Osteoblast (primary cell): ENCODE data around the gene SHROOM4. TPM values are rescaled to one million over a fixed set of nuclear protein-coding genes. Genes with fewer than 3 reads are reported as not detected.

ENCODE experiments used
- DNase-seq: peaks from one replicate; pipeline ENCODE4 v3.0.0; 2011; ENCODE audit warnings: low spot score, mixed read lengths; ENCODE audit not compliant: insufficient read length; ENCODE audit errors: missing footprints
- H2AFZ ChIP-seq: 2 replicates; pipeline ENCODE4 v1.6.0; 2011; ENCODE audit warnings: mild to moderate bottlenecking, low read length
- H3K27ac ChIP-seq: 2 replicates; pipeline ENCODE4 v1.5.1; 2011; ENCODE audit warnings: mild to moderate bottlenecking, low read depth, low read length, moderate library complexity
- H3K27me3 ChIP-seq: 2 replicates; pipeline ENCODE4 v1.6.0; 2012; ENCODE audit warnings: mild to moderate bottlenecking, control low read depth, inconsistent platforms, low read length, moderate library complexity; ENCODE audit not compliant: insufficient read depth
- H3K36me3 ChIP-seq: 2 replicates; pipeline ENCODE4 v1.5.1; 2011; ENCODE audit warnings: mild to moderate bottlenecking, low read length, control low read depth, moderate library complexity; ENCODE audit not compliant: insufficient read depth
- H3K4me1 ChIP-seq: 2 replicates; pipeline ENCODE4 v1.5.1; 2011; ENCODE audit warnings: mild to moderate bottlenecking, low read length, control low read depth, moderate library complexity; ENCODE audit not compliant: insufficient read depth
- H3K4me2 ChIP-seq: 2 replicates; pipeline ENCODE4 v1.6.0; 2011; ENCODE audit warnings: mild to moderate bottlenecking, low read length; ENCODE audit not compliant: insufficient read depth
- H3K4me3 ChIP-seq: fragments of 200-600 bp; sonication (generic); 3 replicates; pipeline ENCODE4 v1.5.1; 2012; ENCODE audit warnings: mild to moderate bottlenecking, low read length, inconsistent platforms; ENCODE audit not compliant: insufficient read depth
- H3K79me2 ChIP-seq: 2 replicates; pipeline ENCODE4 v1.6.0; 2012; ENCODE audit warnings: mild to moderate bottlenecking, low read length, control low read depth, inconsistent platforms; ENCODE audit not compliant: insufficient read depth
- H3K9me3 ChIP-seq: 2 replicates; pipeline ENCODE4 v1.5.1; 2011; ENCODE audit warnings: low read depth, low read length, control low read depth
- H4K20me1 ChIP-seq: 2 replicates; pipeline ENCODE4 v1.6.0; 2012; ENCODE audit warnings: mild to moderate bottlenecking, low read length, control low read depth; ENCODE audit not compliant: insufficient read depth
- total RNA-seq: library from RNA; depleted of rRNA; stranded (reverse); fragments of >200 nt; gene quantifications from 2 replicates; pipeline ENCODE4 v1.2.3, GENCODE V29; 2012
- TF ChIP-seq, protein P1 (sequence below): IDR thresholded peaks from 2 replicates; pipeline ENCODE4 v1.5.1; 2011; ENCODE audit warnings: mild to moderate bottlenecking, low read depth, low read length, moderate library complexity; ENCODE audit errors: extremely low read depth

Gene SHROOM4
- total RNA-seq, 1 donor: 2.2 TPM

- H2AFZ ChIP-seq: no peak overlapping the region
- H4K20me1 ChIP-seq: no peaks in the 10 kb centered on the region
- no peak overlapping the region for H3K27ac ChIP-seq
- H3K79me2 ChIP-seq: no peaks in the 10 kb centered on the region
- no peak for DNase-seq
- no peaks in the 10 kb centered on the region for H3K36me3 ChIP-seq
- no peak overlapping the region for H3K4me2 ChIP-seq
- peaks cover 2% of the 10 kb centered on the region for H3K27me3 ChIP-seq
- H3K9me3 ChIP-seq: no peaks in the 10 kb centered on the region
- H3K4me1 ChIP-seq: no peaks in the 10 kb centered on the region
- TF ChIP-seq, protein P1, sequence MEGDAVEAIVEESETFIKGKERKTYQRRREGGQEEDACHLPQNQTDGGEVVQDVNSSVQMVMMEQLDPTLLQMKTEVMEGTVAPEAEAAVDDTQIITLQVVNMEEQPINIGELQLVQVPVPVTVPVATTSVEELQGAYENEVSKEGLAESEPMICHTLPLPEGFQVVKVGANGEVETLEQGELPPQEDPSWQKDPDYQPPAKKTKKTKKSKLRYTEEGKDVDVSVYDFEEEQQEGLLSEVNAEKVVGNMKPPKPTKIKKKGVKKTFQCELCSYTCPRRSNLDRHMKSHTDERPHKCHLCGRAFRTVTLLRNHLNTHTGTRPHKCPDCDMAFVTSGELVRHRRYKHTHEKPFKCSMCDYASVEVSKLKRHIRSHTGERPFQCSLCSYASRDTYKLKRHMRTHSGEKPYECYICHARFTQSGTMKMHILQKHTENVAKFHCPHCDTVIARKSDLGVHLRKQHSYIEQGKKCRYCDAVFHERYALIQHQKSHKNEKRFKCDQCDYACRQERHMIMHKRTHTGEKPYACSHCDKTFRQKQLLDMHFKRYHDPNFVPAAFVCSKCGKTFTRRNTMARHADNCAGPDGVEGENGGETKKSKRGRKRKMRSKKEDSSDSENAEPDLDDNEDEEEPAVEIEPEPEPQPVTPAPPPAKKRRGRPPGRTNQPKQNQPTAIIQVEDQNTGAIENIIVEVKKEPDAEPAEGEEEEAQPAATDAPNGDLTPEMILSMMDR: no peak
- no peak overlapping the region for H3K4me3 ChIP-seq
Observed at GRCh38 chrX:50609796-50610195, 204.2 kb downstream of the SHROOM4 start.

DNA sequence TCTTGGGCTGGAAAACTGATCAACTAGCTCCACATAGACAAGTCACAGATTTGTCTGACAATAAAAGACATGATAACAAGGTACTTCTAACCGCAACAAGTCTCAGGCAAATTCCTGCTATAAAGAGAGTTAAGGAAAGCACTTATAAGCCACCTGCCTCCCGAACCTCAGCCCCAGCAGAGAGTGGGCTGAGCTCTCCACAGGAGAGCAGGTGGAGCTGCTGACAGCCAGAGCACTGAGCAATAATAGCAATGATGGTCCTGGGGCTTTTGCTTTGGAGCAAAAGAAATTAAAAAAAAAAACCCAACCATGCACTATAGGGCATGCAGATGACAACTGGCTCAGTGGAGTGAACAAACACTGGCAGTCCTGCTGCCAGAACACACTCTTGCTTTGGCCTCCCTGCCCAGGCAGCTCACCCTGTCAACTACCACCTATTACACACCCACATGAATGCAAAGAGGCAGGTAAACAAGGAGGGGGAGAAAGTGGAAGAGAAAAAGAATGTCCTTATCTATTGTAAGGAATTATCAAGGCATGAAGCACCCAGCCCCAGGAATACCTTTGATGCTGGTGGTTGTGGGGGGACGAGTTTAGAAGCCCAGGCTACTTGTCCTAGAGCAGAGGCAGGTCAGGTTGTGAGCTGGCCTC is 207.6 kb downstream of the SHROOM4 start:
- DNase-seq: no peak
- Histone ChIP-seq H3K9me3 (no peaks in the 10 kb centered on the region), H3K27ac (no peak overlapping the region), H4K20me1 (no peaks in the 10 kb centered on the region), H3K27me3 (no peaks in the 10 kb centered on the region), H3K4me3 (no peak overlapping the region), H3K4me1 (no peaks in the 10 kb centered on the region), H2AFZ (no peak overlapping the region), H3K4me2 (no peak overlapping the region), H3K36me3 (no peaks in the 10 kb centered on the region), H3K79me2 (no peaks in the 10 kb centered on the region)
- TF ChIP-seq, protein P1: no peak

GRCh38 chrX:50596056-50596455 is 217.9 kb downstream of the SHROOM4 start:
- Histone ChIP-seq H3K79me2 (no peaks in the 10 kb centered on the region), H3K4me2 (no peak overlapping the region), H3K4me1 (no peaks in the 10 kb centered on the region), H3K27me3 (no peaks in the 10 kb centered on the region), H3K4me3 (no peak overlapping the region), H4K20me1 (no peaks in the 10 kb centered on the region), H3K36me3 (no peaks in the 10 kb centered on the region), H3K9me3 (no peaks in the 10 kb centered on the region), H3K27ac (no peak overlapping the region), H2AFZ (no peak overlapping the region)
- peak; percentile 3 for DNase-seq
- TF ChIP-seq, protein P1: no peak

- Histone ChIP-seq H3K79me2 (no peaks in the 10 kb centered on the region), H3K27me3 (no peaks in the 10 kb centered on the region), H3K27ac (no peak overlapping the region), H2AFZ (no peak overlapping the region), H3K4me2 (no peak overlapping the region), H4K20me1 (no peaks in the 10 kb centered on the region), H3K36me3 (no peaks in the 10 kb centered on the region), H3K4me3 (no peak overlapping the region), H3K4me1 (no peaks in the 10 kb centered on the region), H3K9me3 (no peaks in the 10 kb centered on the region)
- DNase-seq: peak; percentile 3
- TF ChIP-seq, protein P1: no peak
Observed at GRCh38 chrX:50594788-50595187, 219.2 kb downstream of the SHROOM4 start.
